Islet of Langerhans (tissue), 1 donor: Measurements from ENCODE around the gene BAZ1B.
"Not testable (repeated sequence)": the region's sequence is repeated elsewhere in the genome, so short reads cannot be mapped to it uniquely, and the experiment has no call there.

Source experiments
- FAIRE-seq: peaks from one replicate; lab custom pipeline; 2011; peaks lifted over from hg19 to GRCh38; lab: Jason Lieb, UNC

The BAZ1B gene

GRCh38 chr7:73426016-73426415, 96.1 kb downstream of the BAZ1B start:
- no peak for FAIRE-seq

- FAIRE-seq: no peak
Measured at GRCh38 chr7:73425356-73425983, 96.6 kb downstream of the BAZ1B start.

- FAIRE-seq: no peak
Measured at GRCh38 chr7:73424489-73424885, 97.6 kb downstream of the BAZ1B start.

- no peak for FAIRE-seq
Measured at GRCh38 chr7:73423519-73424488, 98.3 kb downstream of the BAZ1B start.

GRCh38 chr7:73420610-73421009, 101.5 kb downstream of the BAZ1B start:
- not testable (repeated sequence) for FAIRE-seq

GRCh38 chr7:73420016-73420415, 102.1 kb downstream of the BAZ1B start:
- FAIRE-seq: not testable (repeated sequence)

- FAIRE-seq: no peak
Measured at GRCh38 chr7:73418113-73418703, 103.9 kb downstream of the BAZ1B start.

- not testable (repeated sequence) for FAIRE-seq
Measured at GRCh38 chr7:73410541-73411131, 111.5 kb downstream of the BAZ1B start.

- FAIRE-seq: not testable (repeated sequence)
Measured at GRCh38 chr7:73404860-73405259, 117.2 kb downstream of the BAZ1B start.

- FAIRE-seq: not testable (repeated sequence)
Measured at GRCh38 chr7:73399185-73400050, 122.7 kb downstream of the BAZ1B start.

GRCh38 chr7:73397521-73398281, 124.4 kb downstream of the BAZ1B start:
- no peak for FAIRE-seq

- no peak for FAIRE-seq
Measured at GRCh38 chr7:73395538-73396503, 126.3 kb downstream of the BAZ1B start.

GRCh38 chr7:73394422-73394821, 127.7 kb downstream of the BAZ1B start:
- no peak for FAIRE-seq

GRCh38 chr7:73391396-73391795, 130.7 kb downstream of the BAZ1B start:
- FAIRE-seq: no peak
